22Rv1 (cell line): ENCODE results near the gene NFKBIB.
"Not testable (repeated sequence)": the region's sequence is repeated elsewhere in the genome, so short reads cannot be mapped to it uniquely, and the experiment has no call there.

Experiments
- H3K27ac ChIP-seq: fragments of 450-650 bp; 2 replicates; pipeline ENCODE4 v1.5.1; 2017
- ZFX ChIP-seq: fragments of 450-650 bp; IDR thresholded peaks from 2 replicates; pipeline ENCODE4 v1.6.1; 2017; ENCODE audit warnings: antibody characterized with exemption, borderline replicate concordance
- TF ChIP-seq, protein P1 (sequence below): fragments of 450-650 bp; IDR thresholded peaks from 2 replicates; pipeline ENCODE4 v1.5.1; 2017; ENCODE audit warnings: mild to moderate bottlenecking

NFKBIB gene

DNA sequence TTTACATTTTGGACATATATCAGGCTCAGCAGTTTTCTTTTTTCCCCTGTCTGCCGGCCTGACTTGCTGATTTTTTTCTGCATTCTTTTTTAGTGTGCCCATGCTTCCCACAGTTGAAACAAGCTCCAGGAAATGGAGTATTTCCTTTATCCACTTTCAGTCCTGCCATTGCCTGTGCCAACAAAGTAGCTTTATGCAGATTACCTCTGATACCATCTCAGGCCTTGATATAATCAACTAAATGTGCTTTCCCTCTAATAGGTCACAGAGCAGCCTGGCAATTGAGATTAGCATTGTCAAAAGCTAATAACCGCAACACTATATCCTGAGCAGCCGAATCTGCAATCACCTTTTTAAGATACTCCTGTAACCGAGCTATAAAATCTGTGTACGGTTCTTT is 40.2 kb downstream of the NFKBIB start:
- no peak overlapping the region for H3K27ac ChIP-seq
- TF ChIP-seq, protein P1, sequence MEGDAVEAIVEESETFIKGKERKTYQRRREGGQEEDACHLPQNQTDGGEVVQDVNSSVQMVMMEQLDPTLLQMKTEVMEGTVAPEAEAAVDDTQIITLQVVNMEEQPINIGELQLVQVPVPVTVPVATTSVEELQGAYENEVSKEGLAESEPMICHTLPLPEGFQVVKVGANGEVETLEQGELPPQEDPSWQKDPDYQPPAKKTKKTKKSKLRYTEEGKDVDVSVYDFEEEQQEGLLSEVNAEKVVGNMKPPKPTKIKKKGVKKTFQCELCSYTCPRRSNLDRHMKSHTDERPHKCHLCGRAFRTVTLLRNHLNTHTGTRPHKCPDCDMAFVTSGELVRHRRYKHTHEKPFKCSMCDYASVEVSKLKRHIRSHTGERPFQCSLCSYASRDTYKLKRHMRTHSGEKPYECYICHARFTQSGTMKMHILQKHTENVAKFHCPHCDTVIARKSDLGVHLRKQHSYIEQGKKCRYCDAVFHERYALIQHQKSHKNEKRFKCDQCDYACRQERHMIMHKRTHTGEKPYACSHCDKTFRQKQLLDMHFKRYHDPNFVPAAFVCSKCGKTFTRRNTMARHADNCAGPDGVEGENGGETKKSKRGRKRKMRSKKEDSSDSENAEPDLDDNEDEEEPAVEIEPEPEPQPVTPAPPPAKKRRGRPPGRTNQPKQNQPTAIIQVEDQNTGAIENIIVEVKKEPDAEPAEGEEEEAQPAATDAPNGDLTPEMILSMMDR: no peak
- TF ChIP-seq ZFX: no peak

DNA sequence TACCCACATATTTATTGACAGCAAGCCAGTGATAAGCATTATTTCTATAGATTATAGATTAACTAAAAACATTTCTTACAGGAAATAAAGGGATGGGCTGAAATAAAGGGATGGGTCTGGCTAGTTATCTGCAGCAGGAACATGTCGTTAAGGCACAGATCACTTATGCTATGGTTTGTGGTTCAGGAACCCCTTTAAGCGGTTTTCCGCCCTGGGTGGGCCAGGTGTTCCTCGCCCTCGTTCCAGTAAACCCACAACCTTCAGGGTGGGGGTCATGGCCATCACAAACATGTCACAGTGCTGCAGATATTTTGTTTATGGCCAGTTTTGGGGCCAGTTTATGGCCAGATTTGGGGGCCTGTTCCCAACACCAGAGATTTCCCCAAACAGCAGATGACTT is 41.7 kb downstream of the NFKBIB start:
- H3K27ac ChIP-seq: not testable (repeated sequence)

DNA sequence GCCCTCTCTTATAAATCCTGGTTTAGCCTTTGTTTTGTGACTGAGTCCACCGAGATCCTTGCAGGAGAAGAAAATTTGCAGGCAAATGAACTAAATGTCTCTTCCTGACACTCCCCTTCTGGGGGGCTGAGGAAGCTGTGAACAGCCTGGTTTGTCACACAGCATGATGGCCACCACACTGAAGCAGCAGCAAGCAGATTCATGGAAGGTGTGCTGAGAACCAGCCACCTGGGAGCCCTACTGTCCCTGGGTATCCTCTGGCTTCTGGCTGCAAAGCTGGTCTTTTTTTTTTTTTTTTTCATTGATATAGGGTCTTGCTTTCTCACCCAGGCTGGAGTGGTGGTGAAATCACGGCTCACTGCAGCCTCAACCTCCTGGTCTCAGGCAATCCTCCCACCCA is 42.2 kb downstream of the NFKBIB start:
- no peak overlapping the region for H3K27ac ChIP-seq
- TF ChIP-seq, protein P1: no peak
- no peak for TF ChIP-seq ZFX

DNA sequence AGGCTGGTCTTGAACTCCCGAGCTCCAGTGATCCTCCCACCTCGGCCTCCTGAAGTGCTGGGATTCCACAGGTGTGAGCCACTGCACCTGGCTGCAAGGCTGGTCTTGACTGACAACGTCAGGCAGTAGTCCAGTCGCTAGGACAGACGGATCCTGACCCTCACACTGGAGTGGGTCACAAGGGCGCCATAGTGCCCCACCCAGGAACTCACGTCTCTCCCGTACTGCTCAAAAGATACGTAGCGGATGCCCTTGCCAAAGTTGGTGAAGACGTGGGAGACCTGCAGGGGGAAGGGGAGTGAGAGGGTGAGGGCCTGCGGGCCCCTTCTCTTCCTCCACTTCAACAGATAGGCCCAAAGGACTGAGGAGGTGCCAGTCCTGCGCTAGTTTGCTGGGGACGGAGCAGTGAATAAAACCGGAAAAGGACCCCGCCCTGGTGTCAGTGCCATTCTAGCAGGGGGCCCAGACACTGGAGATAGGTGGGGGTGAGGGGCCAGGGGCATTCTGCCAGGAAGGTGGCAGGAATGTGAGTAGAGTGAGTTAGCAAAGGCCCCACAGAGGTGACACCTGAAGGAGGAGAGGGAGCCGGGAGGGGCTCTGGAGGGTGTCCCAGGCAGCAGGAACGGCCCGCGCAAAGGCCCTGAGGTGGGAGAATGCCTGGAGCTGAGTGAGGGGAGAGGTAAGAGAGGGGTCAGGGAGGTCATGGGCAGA is 42.9 kb downstream of the NFKBIB start:
- H3K27ac ChIP-seq: no peak overlapping the region
- TF ChIP-seq ZFX: no peak
- TF ChIP-seq, protein P1: no peak

DNA sequence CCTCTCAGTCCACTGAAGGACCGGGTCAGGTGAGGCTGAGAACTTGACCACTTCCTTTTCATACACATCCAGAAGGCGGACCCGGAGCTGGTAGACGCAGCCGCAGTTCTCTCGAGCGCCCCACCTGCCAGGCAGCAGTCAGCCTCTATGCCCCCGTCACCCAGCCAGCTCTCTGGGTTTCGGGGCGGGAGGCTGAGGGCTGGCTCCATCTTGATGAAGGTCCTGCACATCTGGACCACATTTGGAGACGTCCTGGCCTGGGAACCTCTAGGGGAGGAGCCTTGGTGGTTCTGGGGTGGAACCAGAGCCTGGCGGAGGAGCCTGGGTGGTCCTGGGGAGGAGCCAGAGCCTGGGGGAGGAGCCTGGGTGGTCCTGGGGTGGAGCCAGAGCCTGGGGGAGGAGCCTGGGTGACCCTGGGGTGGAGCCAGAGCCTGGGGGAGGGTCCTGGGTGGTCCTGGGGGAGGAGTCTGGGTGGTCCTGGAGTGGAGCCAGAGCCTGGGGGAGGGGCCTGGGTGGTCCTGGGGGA is 45.3 kb downstream of the NFKBIB start:
- TF ChIP-seq, protein P1: no peak
- TF ChIP-seq ZFX: no peak
- H3K27ac ChIP-seq: no peak overlapping the region

DNA sequence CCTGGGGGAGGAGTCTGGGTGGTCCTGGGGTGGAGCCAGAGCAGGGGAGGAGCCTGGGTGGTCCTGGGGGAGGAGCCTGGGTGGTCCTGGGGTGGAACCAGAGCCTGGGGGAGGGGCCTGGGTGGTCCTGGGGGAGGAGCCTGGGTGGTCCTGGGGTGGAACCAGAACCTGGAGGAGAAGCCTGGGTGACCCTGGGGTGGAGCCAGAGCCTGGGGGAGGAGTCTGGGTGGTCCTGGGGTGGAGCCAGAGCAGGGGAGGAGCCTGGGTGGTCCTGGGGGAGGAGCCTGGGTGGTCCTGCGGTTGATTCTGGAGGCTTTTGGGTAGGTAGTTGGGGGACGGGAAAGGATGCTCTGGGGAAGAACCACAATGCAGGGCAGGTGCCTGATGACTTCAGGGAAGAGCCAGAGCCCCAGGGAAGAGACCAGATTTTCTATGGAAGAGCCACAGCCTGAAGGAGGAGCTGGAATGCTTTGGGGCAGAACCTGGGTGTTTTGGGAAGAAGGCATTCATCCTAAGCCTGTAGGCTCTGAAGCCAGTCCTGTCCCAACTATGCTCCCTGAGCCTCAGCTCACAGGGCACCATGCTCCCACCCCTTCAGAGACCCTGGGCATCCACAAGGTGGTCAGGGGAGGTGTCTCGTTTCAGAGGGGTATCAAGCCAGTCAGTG is 45.9 kb downstream of the NFKBIB start:
- no peak for TF ChIP-seq ZFX
- TF ChIP-seq, protein P1: no peak
- H3K27ac ChIP-seq: no peak overlapping the region

DNA sequence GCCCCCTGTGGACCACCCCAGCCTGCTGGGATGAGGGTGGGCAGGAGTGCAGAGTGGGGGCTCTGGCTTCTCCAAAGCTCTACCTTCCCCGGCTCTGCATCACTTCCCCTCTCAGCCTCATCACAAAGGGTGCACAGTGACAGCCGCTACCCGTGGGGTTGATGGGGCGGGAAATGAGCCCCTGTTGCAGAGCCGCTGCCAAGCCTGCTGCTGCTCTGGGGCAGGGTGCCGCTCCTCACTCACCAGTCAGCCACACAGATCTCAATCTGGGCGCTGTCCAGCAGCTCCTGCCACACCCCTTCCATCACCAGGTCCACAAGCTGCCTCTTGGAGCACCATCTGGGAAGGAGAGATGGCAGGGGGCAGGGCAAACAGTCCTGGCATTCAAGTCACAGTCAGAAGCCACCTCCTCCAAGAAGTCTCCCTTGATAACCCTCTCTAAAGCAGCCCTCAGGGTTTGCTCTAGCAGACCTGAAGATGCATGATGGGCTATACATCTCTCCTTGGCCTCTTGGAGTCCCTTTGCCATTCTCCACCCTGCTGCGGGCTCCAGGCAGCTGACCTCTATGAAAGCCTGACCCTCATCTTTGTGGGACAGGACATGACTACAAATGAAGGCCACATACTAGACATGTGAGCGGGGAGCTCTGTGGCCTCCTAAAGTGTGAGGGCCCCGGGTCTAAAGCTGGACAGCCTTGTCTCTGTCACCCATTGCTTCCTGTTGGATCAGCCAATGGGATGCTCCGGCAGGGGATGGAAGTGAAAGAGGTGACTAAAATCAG is 46.7 kb downstream of the NFKBIB start:
- no peak overlapping the region for H3K27ac ChIP-seq

More for the DNA sequence above, 46.7 kb downstream of the NFKBIB start:
- TF ChIP-seq ZFX: no peak
- TF ChIP-seq, protein P1: no peak
